Panc1 (cell line): Measurements from ENCODE around the gene TP53RK. TPM values are rescaled to one million over a fixed set of nuclear protein-coding genes. Genes with fewer than 3 reads are reported as not detected.

Source experiments
- ATAC-seq: fragments of 200-7000 bp; cut with Tn5 transposase; 2 replicates; pipeline ENCODE4 v1.9.1; 2020; ENCODE audit warnings: mild to moderate bottlenecking, moderate library complexity
- BruUV-seq: library from RNA; stranded (reverse); fragments of 400-500 nt; replicated peaks from 2 replicates; lab custom pipeline; 2021; lab: Mats Ljungman, UMichigan
- CTCF ChIA-PET: fragments of 300-600 bp; sonication (Branson Sonifier 250); formaldehyde crosslinking; loops from one replicate; lab custom pipeline; 2022; ENCODE audit warnings: antibody characterized with exemption; lab: Charles Lee
- POLR2A ChIA-PET: fragments of 300-600 bp; sonication (Branson Sonifier 250); formaldehyde crosslinking; loops from one replicate; lab custom pipeline; 2022; ENCODE audit warnings: antibody characterized with exemption; lab: Charles Lee
- DNase-seq: peaks from one replicate; pipeline ENCODE4 v3.0.0-alpha.2; 2010; ENCODE audit warnings: low read depth, low spot score
- H3K27ac ChIP-seq: 2 replicates; pipeline ENCODE4 v1.5.1; 2011; ENCODE audit warnings: mild to moderate bottlenecking, low read length, inconsistent platforms
- H3K27me3 ChIP-seq: fragments of 200-500 bp; sonication (Bioruptor generic); 2 replicates; pipeline ENCODE4 v1.6.0; 2014; ENCODE audit warnings: low read length, inconsistent platforms; ENCODE audit not compliant: control insufficient read depth, insufficient read depth
- H3K36me3 ChIP-seq: fragments of 200-500 bp; sonication (Bioruptor generic); 2 replicates; pipeline ENCODE4 v1.5.1; 2014; ENCODE audit warnings: inconsistent platforms, mild to moderate bottlenecking, low read length, moderate library complexity; ENCODE audit not compliant: control insufficient read depth, insufficient read depth
- H3K4me1 ChIP-seq: 2 replicates; pipeline ENCODE4 v1.5.1; 2011; ENCODE audit warnings: inconsistent platforms, mild to moderate bottlenecking, low read length, moderate library complexity; ENCODE audit not compliant: control insufficient read depth, insufficient read depth
- H3K4me3 ChIP-seq, 2 experiments: 2 replicates each; pipeline ENCODE4 v1.5.1; 2011 to 2012; ENCODE audit warnings: low read depth in 2 of 2, low read length in 2 of 2, mild to moderate bottlenecking in 2 of 2, inconsistent platforms in 1 of 2, moderate library complexity in 1 of 2
- H3K9me3 ChIP-seq: fragments of 200-500 bp; sonication (Bioruptor generic); 2 replicates; pipeline ENCODE4 v1.5.1; 2014; ENCODE audit warnings: low read depth, mild to moderate bottlenecking, inconsistent platforms, low read length, moderate library complexity; ENCODE audit not compliant: control insufficient read depth, insufficient read depth
- POLR2AphosphoS5 ChIP-seq: IDR thresholded peaks from 2 replicates; pipeline ENCODE4 v1.6.1; 2012; ENCODE audit warnings: mild to moderate bottlenecking, low read depth, low read length, moderate library complexity
- SIN3A ChIP-seq: IDR thresholded peaks from 2 replicates; pipeline ENCODE4 v1.6.1; 2012; ENCODE audit warnings: low read depth, mild to moderate bottlenecking, low read length, moderate library complexity, borderline replicate concordance; ENCODE audit not compliant: insufficient read depth
- TCF7L2 ChIP-seq: IDR thresholded peaks from 2 replicates; pipeline ENCODE4 v1.6.1; 2011; ENCODE audit warnings: mild to moderate bottlenecking, low read depth, low read length, inconsistent platforms
- in situ Hi-C: cut with HindIII; loops from 2 replicates; pipeline ENCODE4 v1.10.0; 2016; ENCODE audit warnings: low sequenced_read_pairs, low pct_unique_long_range_greater_than_20kb
- intact Hi-C: fragments of 100-400 bp; cut with micrococcal nuclease; formaldehyde crosslinking; loops from one replicate; pipeline ENCODE4 v1.10.0; 2022; ENCODE audit not compliant: unreplicated experiment
- total RNA-seq: library from RNA; stranded (reverse); gene quantifications from one replicate; pipeline ENCODE4 v1.2.1, GENCODE V29; 2021; ENCODE audit not compliant: unreplicated experiment
- TF ChIP-seq, protein P1 (sequence below), 2 experiments: IDR thresholded peaks; 2 replicates each; pipeline ENCODE4 v1.6.1; 2011 to 2012; ENCODE audit warnings: low read depth in 2 of 2, control low read depth in 1 of 2, low read length in 1 of 2, mild to moderate bottlenecking in 1 of 2, moderate library complexity in 1 of 2; ENCODE audit not compliant: insufficient read depth in 1 of 2
- TF ChIP-seq, protein P2 (sequence below): fragments of 450-650 bp; IDR thresholded peaks from 2 replicates; pipeline ENCODE4 v1.5.1; 2017; ENCODE audit warnings: mild to moderate bottlenecking

TP53RK gene
- total RNA-seq, 1 experiment from 2014 or later: 13.7 TPM

GRCh38 chr20:46634528-46634927 lies 54.7 kb downstream of the TP53RK start:
- intact Hi-C loops (no loop called here), in situ Hi-C loops (no loop called here)
- POLR2A ChIA-PET: no interaction called here
- H3K27me3 ChIP-seq: no peaks in the 10 kb centered on the region
- CTCF ChIA-PET: no interaction called here
- no TSS peak for BruUV-seq
- no peak for DNase-seq
- ATAC-seq: no peak
- H3K9me3 ChIP-seq: no peaks in the 10 kb centered on the region
- no peaks in the 10 kb centered on the region for H3K36me3 ChIP-seq
- H3K4me1 ChIP-seq: no peaks in the 10 kb centered on the region
- no peak overlapping the region for H3K27ac ChIP-seq
- TF ChIP-seq, protein P1, sequence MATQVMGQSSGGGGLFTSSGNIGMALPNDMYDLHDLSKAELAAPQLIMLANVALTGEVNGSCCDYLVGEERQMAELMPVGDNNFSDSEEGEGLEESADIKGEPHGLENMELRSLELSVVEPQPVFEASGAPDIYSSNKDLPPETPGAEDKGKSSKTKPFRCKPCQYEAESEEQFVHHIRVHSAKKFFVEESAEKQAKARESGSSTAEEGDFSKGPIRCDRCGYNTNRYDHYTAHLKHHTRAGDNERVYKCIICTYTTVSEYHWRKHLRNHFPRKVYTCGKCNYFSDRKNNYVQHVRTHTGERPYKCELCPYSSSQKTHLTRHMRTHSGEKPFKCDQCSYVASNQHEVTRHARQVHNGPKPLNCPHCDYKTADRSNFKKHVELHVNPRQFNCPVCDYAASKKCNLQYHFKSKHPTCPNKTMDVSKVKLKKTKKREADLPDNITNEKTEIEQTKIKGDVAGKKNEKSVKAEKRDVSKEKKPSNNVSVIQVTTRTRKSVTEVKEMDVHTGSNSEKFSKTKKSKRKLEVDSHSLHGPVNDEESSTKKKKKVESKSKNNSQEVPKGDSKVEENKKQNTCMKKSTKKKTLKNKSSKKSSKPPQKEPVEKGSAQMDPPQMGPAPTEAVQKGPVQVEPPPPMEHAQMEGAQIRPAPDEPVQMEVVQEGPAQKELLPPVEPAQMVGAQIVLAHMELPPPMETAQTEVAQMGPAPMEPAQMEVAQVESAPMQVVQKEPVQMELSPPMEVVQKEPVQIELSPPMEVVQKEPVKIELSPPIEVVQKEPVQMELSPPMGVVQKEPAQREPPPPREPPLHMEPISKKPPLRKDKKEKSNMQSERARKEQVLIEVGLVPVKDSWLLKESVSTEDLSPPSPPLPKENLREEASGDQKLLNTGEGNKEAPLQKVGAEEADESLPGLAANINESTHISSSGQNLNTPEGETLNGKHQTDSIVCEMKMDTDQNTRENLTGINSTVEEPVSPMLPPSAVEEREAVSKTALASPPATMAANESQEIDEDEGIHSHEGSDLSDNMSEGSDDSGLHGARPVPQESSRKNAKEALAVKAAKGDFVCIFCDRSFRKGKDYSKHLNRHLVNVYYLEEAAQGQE (IDR thresholded peaks at IDR 0.05; ENCODE audit: insufficient read depth in 1 of 2, low read depth in 2 of 2, low read length in 1 of 2): no peak
- TF ChIP-seq, protein P2, sequence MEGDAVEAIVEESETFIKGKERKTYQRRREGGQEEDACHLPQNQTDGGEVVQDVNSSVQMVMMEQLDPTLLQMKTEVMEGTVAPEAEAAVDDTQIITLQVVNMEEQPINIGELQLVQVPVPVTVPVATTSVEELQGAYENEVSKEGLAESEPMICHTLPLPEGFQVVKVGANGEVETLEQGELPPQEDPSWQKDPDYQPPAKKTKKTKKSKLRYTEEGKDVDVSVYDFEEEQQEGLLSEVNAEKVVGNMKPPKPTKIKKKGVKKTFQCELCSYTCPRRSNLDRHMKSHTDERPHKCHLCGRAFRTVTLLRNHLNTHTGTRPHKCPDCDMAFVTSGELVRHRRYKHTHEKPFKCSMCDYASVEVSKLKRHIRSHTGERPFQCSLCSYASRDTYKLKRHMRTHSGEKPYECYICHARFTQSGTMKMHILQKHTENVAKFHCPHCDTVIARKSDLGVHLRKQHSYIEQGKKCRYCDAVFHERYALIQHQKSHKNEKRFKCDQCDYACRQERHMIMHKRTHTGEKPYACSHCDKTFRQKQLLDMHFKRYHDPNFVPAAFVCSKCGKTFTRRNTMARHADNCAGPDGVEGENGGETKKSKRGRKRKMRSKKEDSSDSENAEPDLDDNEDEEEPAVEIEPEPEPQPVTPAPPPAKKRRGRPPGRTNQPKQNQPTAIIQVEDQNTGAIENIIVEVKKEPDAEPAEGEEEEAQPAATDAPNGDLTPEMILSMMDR: no peak
- no peak for TF ChIP-seq POLR2AphosphoS5
- no peak for TF ChIP-seq SIN3A
- TF ChIP-seq TCF7L2: no peak
- H3K4me3 ChIP-seq: no peak overlapping the region

Other genes with a start within 250 kb of the TP53RK start
- gene ZNF334, start 175.9 kb downstream of the TP53RK start, total RNA-seq: 0.28 TPM
- gene OCSTAMP, start 138.8 kb downstream of the TP53RK start, total RNA-seq: not detected
- 0.31 TPM for gene SLC13A3, start 38.0 kb downstream of the TP53RK start, total RNA-seq
- 1.6 TPM for gene SLC2A10, start 20.2 kb upstream of the TP53RK start, total RNA-seq
- gene EYA2, start 205.4 kb upstream of the TP53RK start, total RNA-seq: 1.9 TPM